ENCODE data around the gene CLIC5. TPM values are rescaled to one million over a fixed set of nuclear protein-coding genes. Genes with fewer than 3 reads are reported as not detected.

The CLIC5 gene
- total RNA-seq, 1 donor from 2014 or later: 5.2 TPM

- TF ChIP-seq, protein P1, sequence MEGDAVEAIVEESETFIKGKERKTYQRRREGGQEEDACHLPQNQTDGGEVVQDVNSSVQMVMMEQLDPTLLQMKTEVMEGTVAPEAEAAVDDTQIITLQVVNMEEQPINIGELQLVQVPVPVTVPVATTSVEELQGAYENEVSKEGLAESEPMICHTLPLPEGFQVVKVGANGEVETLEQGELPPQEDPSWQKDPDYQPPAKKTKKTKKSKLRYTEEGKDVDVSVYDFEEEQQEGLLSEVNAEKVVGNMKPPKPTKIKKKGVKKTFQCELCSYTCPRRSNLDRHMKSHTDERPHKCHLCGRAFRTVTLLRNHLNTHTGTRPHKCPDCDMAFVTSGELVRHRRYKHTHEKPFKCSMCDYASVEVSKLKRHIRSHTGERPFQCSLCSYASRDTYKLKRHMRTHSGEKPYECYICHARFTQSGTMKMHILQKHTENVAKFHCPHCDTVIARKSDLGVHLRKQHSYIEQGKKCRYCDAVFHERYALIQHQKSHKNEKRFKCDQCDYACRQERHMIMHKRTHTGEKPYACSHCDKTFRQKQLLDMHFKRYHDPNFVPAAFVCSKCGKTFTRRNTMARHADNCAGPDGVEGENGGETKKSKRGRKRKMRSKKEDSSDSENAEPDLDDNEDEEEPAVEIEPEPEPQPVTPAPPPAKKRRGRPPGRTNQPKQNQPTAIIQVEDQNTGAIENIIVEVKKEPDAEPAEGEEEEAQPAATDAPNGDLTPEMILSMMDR (conservative IDR thresholded peaks at IDR 0.05; ENCODE audit: low read depth, low read length): no peak
- H3K4me3 ChIP-seq (ENCODE audit: low read depth, low read length): no peak overlapping the region
- no peak for DNase-seq (ENCODE audit: low read depth)
Observed at GRCh38 chr6:45979311-45979710, 36.3 kb downstream of the CLIC5 start.

DNA sequence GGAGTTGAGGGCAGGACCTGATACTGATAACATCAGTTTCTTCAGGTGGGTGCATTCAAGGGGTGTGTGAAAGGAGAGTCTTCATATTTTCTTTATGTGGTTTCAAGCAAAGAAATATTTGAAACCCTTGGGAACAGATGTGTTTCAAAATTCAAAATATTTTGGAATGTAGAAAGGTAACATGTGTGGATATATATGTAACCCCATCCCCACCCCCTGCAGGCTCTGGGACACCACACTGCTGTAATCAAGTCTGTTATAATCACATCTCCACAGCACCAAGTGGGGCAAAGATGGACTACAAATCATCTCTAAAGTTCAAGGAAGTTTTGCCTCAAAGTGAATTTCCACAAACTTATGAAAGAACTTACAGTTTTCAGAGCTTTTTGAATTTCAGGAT, 41.1 kb downstream of the CLIC5 start:
- DNase-seq (ENCODE audit: low read depth): no peak
- no peak overlapping the region for H3K4me3 ChIP-seq (ENCODE audit: low read depth, low read length)
- TF ChIP-seq, protein P1 (conservative IDR thresholded peaks at IDR 0.05; ENCODE audit: low read depth, low read length): no peak

DNA sequence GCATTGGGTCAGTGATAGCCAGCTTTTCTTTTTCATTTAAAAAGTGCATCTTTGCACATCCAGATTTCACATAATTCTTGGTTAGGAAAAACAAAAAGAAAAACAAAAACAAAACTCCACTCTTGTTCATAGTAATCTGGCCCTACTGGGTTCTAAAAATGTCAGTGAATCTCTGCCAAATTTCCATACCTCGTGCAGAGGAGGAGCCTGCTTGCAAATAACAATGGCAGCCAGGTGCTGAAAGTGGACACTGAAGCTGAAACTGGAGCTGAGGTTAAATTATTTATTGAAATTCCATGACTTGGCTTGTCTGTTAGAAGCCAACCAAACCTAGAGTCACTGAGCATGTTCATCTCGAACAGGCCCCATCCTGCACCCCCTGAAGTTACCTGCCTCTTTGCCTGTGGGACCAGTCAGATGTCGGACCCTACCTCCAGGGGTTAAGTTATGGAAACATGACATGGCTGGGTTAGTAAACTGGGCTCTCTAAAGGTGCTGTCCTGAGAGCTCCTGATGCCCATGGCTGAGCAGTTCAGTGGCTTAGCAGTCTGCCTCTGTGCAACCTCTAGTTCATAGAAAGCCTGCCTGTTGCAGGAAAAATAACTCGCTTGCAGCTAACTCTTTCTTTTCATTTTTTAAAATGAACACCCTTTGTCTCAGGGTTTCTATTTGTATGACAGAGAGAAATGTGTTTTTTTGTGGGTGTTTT, 42.7 kb downstream of the CLIC5 start:
- no peak for DNase-seq (ENCODE audit: low read depth)
- TF ChIP-seq, protein P1 (conservative IDR thresholded peaks at IDR 0.05; ENCODE audit: low read depth, low read length): no peak

DNA sequence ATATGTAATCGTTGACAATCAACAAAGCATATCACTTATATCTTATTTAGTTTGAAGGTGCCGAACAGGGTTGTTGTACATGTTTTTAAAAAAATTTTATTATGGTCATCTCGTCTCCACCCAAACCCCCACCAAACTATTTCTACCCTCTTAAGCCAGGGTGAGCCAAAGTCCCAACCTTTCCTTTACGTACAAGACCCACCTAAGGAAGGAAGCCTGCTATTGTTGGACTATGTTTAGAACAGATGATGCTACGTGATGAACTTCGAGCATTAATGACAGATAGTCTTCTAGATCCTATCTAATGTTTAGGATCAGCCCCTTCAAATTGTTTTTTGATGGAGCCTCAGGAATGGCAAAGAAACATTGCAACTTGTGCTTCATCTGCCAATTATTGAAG, 44.4 kb downstream of the CLIC5 start:
- DNase-seq (ENCODE audit: low read depth): no peak
- TF ChIP-seq, protein P1 (conservative IDR thresholded peaks at IDR 0.05; ENCODE audit: low read depth, low read length): no peak
- no peak overlapping the region for H3K4me3 ChIP-seq (ENCODE audit: low read depth, low read length)

More for the DNA sequence above, 42.7 kb downstream of the CLIC5 start:
- no peak overlapping the region for H3K4me3 ChIP-seq (ENCODE audit: low read depth, low read length)

DNA sequence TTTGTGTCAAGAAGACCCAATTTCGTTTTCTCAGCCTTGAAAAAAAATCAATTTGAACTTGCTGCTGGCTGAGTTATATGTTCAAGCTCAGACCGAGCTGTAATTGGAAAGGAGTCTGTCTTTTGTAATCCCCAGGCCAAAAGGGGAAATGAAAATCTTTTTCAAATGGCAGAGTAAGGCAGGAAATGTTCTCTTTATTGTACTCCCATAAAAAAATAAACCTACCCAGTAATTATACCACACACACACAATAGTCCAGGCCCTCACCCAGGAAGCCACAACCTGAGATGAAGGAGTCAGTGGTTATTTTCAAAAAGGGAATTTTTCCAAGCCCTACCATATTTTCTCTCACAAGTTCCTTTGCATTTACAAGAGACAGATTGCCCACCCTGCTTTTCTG, 45.3 kb downstream of the CLIC5 start:
- no peak overlapping the region for H3K4me3 ChIP-seq (ENCODE audit: low read depth, low read length)
- DNase-seq (ENCODE audit: low read depth): no peak
- TF ChIP-seq, protein P1 (conservative IDR thresholded peaks at IDR 0.05; ENCODE audit: low read depth, low read length): no peak

DNA sequence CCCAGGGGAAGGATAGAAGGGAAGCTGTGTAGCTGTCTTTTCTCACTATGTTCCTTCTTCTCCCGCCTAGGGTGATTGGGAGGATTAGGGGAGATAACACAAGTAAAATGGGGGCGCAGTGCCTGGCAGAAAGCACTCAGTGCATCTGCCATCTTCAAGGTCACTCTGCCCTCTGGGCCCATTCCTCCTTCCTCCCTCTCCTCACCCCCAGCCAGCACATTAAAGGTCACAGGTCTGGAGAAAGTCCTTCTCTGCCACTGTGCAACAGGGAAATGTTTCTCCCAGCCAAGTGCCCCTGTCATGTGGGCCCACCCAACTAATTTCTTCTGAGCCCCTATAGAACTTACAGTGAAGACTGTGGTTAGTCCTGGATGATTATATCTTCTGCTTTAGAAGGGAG, 45.8 kb downstream of the CLIC5 start:
- no peak for DNase-seq (ENCODE audit: low read depth)
- no peak overlapping the region for H3K4me3 ChIP-seq (ENCODE audit: low read depth, low read length)
- TF ChIP-seq, protein P1 (conservative IDR thresholded peaks at IDR 0.05; ENCODE audit: low read depth, low read length): no peak

- H3K4me3 ChIP-seq (ENCODE audit: low read depth, low read length): no peak overlapping the region
- no peak for DNase-seq (ENCODE audit: low read depth)
- TF ChIP-seq, protein P1 (conservative IDR thresholded peaks at IDR 0.05; ENCODE audit: low read depth, low read length): no peak
Observed at GRCh38 chr6:45969026-45969425, 46.6 kb downstream of the CLIC5 start.
